Upper lobe of left lung (tissue), 4 donors: ENCODE measurements around the gene HSPB8.

Experiments
- POLR2A ChIP-seq, 4 donors: fragments of 450-650 bp; IDR thresholded peaks; one replicate each; pipeline ENCODE4 v1.5.1; 2016 to 2017; ENCODE audit warnings: antibody characterized with exemption in 4 of 4, mild to moderate bottlenecking in 2 of 4
- TF ChIP-seq, protein P1 (sequence below), 6 experiments: fragments of 450-650 bp in 4 of 6; fragments of 200-600 bp in 2 of 6; sonication (generic) in 2 of 6; IDR thresholded peaks; one replicate each; pipeline ENCODE4 v1.5.1; 2016 to 2019; ENCODE audit warnings: antibody characterized with exemption in 6 of 6

DNA sequence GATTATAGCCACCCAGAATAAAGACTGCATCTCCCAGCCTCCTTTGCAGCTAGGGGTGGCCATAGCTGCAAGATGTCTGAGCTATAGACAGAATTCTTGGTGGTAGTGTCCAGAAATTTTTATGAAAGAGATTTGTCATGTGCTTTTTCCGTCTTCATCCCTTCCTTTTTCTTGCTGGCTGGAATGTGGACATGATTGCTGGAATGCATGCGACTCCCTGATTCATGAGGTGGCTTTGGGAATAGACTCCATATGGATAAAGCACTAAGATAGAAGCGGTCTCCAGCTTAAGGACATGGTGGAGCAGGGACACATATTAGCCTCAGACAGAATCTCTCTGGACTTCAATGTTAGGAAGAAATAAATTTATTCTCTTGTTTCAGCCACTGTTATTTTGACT, 10.0 kb upstream of the HSPB8 start:
- no peak for TF ChIP-seq POLR2A (IDR thresholded peaks at IDR 0.05)
- TF ChIP-seq, protein P1, sequence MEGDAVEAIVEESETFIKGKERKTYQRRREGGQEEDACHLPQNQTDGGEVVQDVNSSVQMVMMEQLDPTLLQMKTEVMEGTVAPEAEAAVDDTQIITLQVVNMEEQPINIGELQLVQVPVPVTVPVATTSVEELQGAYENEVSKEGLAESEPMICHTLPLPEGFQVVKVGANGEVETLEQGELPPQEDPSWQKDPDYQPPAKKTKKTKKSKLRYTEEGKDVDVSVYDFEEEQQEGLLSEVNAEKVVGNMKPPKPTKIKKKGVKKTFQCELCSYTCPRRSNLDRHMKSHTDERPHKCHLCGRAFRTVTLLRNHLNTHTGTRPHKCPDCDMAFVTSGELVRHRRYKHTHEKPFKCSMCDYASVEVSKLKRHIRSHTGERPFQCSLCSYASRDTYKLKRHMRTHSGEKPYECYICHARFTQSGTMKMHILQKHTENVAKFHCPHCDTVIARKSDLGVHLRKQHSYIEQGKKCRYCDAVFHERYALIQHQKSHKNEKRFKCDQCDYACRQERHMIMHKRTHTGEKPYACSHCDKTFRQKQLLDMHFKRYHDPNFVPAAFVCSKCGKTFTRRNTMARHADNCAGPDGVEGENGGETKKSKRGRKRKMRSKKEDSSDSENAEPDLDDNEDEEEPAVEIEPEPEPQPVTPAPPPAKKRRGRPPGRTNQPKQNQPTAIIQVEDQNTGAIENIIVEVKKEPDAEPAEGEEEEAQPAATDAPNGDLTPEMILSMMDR (IDR thresholded peaks at IDR 0.05): no peak
